Left cardiac atrium (tissue), 4 donors: ENCODE results near the gene QSER1. TPM values are rescaled to one million over a fixed set of nuclear protein-coding genes. Genes with fewer than 3 reads are reported as not detected.
A peak's percentile ranks its signal among the peaks of the same experiment; 100 is the strongest.
"Not testable (repeated sequence)": the region's sequence is repeated elsewhere in the genome, so short reads cannot be mapped to it uniquely, and the experiment has no call there.

Experiments
- ATAC-seq, 2 donors: fragments of 200-7000 bp; cut with Tn5 transposase; one replicate each; pipeline ENCODE4 v1.9.1; 2020; ENCODE audit warnings: mild to moderate bottlenecking in 2 of 2, moderate library complexity in 2 of 2
- DNase-seq: peaks from one replicate; pipeline ENCODE4 v3.0.0-alpha.2; 2020
- intact Hi-C, 2 donors: fragments of 100-400 bp; cut with DNase I; formaldehyde crosslinking; loops; one replicate each; pipeline versions ENCODE4 v1.14.1 to v1.15.1; 2022 to 2023
- long read RNA-seq: library from polyadenylated mRNA; unstranded; transcript quantifications from one replicate; pipeline ENCODE4 v2.0.0, GENCODE V29; 2021
- total RNA-seq, 2 donors: library from RNA; stranded (reverse); fragmentation: NEBNext Ultra II Directional; extraction: Animal tissue kit (Norgen Biotek cat#: 25700); gene quantifications; one replicate each; pipeline ENCODE4 v1.2.1, GENCODE V29; 2021
- donor health status: DM: no; HTN: yes; CAD: no.
- donor health status: DM: no; HTN: yes; CAD: no; lungs with severe emphysema.
- donor health status: DM: yes; HTN: yes; CAD: no.
- donor health status: Dilated cardiomyopathy.

Gene QSER1
- 10 to 100 TPM; 17.0 to 18.3 TPM for total RNA-seq
- long read RNA-seq, partial matches to known transcripts: 1 of 1 reads
- long read RNA-seq, other reads (novel, unspliced or antisense): 0 of 1 reads

DNA sequence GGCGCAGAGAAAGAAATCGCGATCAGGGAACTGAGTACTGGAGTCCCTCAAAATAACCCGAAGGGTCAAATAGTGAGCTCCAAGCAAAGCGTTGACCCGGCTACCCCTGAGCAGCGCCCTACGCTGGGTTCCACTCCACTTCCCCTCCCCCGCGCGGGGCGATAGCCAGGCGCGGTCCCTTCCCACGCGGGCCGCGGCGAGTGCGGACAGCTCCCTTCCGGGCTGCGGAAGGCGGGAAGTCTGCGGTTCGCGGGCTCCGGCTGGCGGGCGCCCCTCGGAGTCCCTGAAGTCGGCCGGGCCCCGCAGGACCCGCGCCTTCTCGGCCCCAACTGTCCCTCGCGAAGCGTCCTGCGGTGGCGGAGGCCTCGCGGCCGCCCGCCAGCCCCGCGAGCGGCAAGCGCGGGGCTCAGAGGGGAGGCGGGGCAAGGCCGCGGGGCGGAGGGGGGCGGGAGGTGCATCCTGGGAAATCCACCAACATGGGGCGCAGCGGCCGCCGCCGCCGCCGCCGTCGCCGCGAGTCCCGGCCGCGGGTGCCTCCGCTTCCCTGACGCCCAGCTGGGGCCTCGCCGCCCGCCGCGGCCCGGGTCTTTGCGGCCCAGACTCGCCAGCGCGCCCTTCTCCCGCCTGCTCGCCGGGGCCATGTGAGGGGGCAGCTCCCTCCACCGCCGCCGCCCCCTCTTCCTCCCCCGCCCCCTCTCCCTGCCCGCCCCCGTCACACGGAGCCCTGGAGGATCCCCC is at the start of gene QSER1:
QSER1 (plus strand) TSS at position 457 of the 738 bp plus-strand sequence. CDS start 315 bp downstream, outside the sequence.
- ATAC-seq (peak; percentile 89 to 90), DNase-seq (peak; percentile 78)
- intact Hi-C loops: no loop called here

DNA sequence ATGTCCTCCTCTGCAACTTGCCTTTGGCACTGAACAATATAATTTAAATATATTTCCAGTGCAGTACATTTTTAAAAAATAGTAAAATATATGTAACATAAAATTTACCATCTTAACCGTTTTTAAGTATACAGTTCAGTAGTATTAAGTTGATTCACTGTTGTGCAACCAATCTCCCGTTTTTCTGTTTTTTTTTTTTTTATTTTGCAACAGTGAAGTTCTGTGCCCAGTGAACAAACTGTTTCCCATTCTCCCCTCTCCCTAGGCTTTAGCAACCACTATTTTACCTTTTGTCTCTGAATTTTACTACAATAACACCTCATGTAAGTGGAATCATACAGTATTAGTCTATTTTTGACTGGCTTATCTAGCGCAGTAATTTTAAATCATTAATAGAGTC is 49.1 kb upstream of the QSER1 start:
- ATAC-seq (no peak), DNase-seq (no peak)
- intact Hi-C loops: no loop called here

DNA sequence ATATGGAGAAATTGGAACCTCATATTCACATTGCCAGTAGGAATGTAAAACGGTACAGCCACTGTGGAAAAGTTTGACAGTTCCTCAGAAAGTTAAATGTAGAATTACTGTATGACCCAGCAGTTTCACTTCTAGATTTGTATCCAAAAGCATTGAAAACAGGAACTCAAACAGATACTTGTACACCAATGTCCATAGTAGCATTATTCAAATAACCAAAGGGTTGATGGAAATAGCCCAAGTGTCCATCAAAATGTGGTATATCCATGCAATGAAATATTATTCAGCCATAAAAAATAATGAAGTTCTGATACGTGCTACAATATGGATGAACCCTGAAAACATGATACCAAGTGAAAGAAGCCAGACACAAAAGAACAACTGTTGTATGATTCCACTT is 45.1 kb upstream of the QSER1 start:
- ATAC-seq (no peak), DNase-seq (no peak)
- intact Hi-C loops: no loop called here

DNA sequence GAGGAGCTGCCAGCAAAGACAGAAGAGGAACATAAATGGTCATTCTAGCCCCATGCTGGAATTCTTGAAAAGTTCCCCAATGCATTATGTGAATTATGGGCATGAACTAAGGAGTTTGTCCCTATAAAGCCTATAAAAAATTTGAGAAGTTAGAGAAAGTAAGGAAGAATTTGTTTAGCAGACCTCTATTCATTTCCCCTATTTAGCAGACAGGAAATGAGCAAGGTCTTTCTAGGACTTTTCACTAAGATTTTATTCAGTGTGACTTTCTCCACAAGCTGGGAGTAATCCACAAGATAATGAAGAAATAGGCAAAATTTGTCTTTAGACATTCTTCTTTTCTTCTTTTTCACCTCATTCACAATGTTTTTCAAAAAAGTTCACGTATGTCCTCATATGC is 42.9 kb upstream of the QSER1 start:
- ATAC-seq (no peak), DNase-seq (no peak)
- intact Hi-C loops: no loop called here

DNA sequence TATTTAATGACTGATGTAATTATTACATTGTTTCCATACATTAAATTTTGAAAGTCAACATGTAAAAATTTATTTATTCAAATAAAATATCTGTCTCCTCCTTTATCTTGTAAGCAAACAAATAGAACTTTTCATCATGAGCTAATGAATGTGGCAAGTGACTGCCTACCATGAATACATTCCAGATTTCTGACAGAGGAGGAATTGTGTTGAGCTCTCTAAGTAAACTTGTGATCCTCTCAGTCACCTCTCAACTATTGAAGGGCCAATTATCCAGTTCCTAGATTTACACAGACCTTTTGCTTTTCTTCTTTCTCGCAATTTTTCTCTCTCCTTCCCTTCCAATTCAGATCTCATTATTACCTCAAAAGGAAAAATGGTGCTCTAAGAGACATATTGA is 41.4 kb upstream of the QSER1 start:
- intact Hi-C loops: no loop called here
- no peak for DNase-seq
- ATAC-seq: no peak

DNA sequence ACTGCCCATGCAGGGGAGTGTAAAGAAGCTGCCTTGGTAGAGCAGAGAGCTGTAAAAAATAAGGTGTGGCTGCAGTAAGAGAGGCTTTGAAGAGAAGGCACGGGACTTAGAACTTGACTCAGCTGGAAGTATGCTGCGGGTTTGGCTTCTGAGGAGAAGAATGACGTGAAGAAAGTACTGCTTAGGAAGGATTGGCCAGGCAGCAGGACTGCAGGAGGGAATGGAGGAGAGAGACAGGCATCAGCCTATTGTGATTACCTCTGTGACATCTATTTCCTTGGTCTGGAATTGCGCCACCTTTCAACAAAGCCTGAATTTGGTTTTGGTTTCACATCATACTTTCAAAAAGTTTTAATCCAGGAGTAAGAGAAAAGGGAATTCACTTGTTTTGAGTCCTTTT is 40.4 kb upstream of the QSER1 start:
- intact Hi-C loops: no loop called here
- ATAC-seq: no peak
- no peak for DNase-seq

DNA sequence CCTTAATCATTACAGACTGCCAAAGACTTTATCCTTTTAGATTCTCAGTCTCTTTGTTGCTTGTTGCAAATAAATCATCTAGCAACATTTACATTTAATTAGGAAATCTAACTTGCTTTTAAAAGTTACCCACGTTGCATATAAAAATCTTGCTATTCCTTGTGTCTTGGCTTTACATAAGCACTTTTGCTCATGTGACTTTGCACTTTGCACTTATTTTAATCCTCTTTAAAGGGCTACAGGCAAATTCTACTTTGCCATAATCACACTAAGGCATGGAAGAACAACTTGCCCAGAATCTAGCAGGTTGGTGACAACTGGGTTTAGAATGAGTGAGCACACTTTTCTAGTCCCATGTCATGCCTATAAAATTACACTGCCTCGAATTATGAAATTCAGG is 37.0 kb upstream of the QSER1 start:
- intact Hi-C loops: no loop called here
- DNase-seq: no peak
- ATAC-seq: no peak

DNA sequence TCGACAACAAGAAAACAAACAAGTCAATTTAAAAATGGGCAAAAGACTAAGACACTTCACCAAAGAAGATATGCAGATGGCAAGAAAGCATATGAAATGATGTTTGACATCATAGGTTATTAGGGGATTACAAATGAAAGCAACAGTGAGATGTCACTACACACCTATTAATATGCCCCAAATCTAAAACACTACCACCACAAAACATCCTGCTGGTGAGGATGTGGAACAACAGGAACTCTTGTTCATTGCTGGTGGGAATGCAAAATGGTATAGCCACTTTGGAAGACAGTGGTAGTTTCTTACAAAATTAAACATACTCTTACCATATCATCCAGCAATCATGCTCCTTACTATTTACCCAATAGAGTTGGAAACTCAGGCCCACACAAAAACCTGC is 33.9 kb upstream of the QSER1 start:
- no peak for ATAC-seq
- intact Hi-C loops: no loop called here
- no peak for DNase-seq

DNA sequence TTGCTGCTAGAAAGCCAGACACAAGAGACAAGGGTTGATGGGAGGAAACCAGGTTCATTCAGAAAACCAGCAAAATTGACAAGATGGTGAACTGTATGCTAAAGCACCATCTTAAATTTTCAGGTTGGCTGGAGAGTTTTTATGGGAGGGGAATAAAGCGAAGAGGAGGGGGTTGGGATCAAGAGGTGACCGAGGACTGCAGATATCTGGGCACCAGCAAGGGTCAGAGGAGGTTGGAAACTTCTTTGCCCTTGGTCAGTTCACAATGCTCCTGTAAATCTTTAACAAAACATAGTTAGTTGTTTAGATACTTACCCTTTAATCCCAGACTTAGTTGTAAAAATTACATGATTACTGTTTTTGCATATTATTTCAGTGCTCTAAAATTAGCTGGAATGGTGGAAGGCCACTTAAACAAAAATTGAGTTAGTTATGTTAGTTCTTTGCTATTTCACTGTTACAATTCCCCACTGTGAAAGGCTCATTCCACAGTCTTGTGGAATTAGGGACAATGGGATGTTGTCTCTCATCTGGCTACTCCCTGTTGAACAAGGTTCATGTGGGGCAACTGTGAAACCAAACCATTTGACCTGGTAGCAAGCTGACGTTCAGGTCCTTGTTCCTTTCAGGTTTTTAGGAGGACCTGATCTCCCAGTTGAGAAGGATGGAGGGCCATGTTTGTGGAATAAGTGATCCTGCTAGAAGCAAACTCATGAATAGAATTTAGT is 30.6 kb upstream of the QSER1 start:
- ATAC-seq (no peak), DNase-seq (no peak)
- intact Hi-C loops: no loop called here

DNA sequence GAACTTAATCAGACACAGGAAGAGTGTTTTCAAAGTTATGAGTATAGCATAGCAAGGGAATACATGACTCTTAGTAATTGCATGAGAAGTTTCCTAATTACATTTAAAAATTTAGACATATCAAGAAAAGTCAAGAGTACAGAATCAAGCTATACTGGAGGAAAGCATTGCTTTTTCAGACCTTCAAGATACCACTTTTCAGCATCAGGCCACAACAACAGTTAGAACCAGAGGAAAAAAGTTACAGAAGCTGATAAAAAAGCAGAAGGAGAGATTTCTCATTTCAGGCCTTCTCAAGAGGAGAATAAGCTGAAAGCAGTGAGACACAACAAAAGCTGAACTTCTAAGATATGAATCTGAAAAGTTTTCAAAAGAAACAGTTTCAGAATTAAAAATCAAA is 28.1 kb upstream of the QSER1 start:
- ATAC-seq (no peak), DNase-seq (no peak)
- intact Hi-C loops: no loop called here

DNA sequence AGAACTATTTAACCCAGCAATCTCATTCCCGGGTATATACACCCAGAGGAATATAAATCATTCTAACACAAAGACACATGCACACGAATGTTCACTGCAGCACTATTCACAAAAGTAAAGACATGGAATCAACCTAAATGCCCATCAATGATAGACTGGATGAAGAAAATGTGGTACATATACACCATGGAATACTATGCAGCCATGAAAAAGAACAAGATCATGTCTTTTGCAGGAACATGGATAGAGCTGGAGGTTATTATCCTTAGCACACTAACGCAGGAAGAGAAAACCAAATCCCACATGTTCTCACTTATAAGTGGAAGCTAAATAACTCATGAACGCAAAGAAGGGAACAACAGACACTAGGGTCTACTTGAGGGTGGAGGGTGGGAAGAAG is 23.9 kb upstream of the QSER1 start:
- ATAC-seq, DNase-seq, intact Hi-C loops: not testable (repeated sequence)

DNA sequence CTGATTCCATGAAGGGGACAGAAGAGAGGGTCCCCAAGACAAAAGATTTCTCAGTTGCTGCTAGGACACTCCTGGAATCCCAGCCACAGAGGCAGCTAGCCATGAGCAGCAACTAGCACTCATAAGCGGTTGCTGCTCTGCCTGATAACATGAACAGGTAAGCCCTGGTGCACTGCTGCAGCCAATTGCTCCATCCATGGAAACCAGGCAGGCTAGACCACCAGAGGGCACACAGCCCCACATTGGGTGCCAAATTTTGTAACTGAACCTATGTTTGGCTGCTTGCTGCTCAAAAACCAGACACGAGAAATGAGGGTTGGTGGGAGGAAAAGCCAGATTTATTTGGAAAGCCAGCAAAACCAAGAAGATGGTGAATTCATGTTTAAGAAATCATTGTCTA is 21.9 kb upstream of the QSER1 start:
- no peak for ATAC-seq
- DNase-seq: no peak
- intact Hi-C loops: no loop called here

DNA sequence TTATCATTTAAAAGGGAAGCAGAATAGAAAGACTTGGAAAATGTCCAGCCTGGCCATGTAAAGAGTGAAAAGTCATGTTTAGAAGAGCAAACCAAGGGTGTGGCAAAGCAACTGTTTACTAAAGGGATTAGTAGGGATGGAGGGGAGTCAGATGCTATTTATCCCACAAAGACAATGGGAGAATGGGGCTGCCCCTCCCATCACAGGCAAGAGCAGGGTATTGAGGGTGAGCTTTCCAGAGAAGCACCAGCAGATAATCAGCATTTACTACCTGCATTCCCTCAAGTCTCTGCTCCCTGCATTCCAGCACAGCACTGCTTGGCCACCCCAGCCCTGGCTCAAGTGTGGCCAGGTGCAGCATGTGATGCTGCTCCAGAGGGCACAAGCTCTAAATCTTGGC is 18.5 kb upstream of the QSER1 start:
- DNase-seq (no peak), ATAC-seq (no peak)
- intact Hi-C loops: no loop called here

DNA sequence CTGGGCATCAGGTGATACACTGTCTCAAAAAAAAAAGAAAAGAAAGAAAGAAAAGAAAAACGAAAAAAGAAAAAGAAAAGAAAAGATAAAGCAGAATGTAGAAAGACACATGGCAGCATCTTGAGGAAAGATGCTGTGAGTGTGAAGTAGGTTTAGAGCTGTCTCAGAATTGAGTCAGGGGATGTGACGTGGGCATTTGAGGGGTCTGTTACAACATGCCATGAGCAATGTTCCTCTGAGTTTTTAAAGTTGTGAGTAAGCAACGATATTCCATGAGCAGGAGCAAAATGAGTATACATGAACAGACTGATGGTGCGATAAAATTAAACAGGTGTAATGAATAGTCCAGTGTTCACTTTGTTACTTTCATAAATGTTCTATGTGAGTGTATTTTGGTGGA is 11.3 kb upstream of the QSER1 start:
- ATAC-seq (no peak), DNase-seq (no peak)
- intact Hi-C loops: no loop called here

DNA sequence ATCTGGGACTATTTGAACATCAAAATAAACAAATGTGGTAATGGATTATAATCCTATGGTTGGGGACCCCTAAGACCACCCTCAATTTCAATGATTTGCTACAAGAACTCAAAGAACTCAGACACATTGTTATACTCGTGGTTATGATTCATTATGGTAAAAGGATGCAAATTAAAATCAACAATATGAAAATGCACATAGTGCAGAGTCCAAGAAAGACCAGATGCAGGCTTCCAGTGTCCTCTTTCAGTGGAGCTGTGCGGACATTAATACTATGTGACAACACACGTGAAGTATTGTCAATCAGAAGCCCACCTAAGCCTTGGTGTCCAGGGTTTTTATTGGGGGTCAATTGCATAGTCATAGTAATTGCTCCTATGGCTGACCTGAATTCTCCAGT is 9.2 kb upstream of the QSER1 start:
- intact Hi-C loops: no loop called here
- no peak for DNase-seq
- ATAC-seq: no peak

DNA sequence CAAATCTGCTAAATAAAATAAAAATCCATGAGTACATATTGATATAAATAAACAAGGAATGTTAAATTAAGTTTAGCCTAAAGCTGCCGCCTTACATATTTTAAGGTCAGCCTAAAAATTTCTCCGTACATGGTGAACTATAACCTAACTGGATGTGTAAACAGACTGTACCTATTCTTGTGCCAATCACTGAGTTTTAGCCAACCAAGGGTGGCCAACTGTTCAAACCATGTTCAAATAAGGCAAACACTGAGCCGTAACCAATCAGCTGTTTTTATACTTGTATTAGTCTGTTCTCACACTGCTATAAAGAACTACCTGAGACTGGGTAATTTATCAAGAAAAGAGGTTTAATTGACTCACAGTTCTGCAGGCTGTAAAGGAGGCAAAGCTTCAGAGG is 8.6 kb upstream of the QSER1 start:
- no peak for ATAC-seq
- intact Hi-C loops: no loop called here

DNA sequence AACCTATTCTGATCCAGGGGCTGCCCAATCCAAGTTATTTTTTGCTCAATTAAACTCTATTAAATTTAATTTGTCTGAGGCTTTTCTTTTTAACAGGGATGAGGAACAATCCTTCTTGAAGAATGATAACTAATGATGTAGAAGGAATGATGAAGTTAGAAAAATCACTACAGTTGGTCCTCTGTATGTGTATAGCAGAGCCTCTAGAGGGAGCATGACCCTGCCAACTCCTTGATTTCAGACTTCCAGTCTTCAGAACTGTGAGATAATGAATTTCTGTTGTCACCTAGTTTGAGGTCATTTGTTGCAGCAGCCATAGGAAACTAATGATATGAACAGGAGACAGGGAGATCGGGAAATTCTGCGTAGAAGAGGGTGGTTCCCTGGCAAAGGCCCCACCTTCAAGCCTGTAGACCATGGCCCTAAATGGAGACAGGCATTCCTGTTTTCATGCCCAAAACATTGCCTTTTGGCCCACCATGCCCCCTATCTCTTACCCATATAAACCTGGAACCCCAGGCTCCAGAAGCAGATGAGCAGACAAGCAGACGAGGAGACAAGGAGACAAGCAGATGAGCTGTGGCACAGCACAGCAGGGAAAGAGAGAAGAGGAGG is 7.7 kb upstream of the QSER1 start:
- DNase-seq: no peak
- ATAC-seq: no peak
- intact Hi-C loops: no loop called here

More for the DNA sequence above, 8.6 kb upstream of the QSER1 start:
- no peak for DNase-seq

DNA sequence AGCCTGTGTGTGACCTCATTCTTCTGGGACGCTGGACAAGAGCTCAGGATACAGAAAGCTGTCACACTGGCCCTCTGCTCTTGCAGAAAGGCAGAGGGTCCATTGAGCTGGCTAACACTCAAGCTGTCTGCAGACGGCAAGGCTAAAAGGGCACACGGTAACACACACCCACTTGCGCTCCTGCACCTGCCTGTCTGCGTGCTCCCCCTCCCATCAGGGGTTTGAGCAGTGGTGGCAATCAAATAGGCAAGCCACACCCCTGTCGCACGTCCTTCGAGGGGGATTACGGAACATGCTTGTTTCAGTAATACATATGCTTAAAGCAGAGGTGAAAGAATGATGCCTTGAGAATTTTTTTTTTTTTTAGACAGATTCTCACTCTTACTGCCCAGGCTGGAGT is 7.1 kb upstream of the QSER1 start:
- ATAC-seq: no peak
- DNase-seq: no peak
- intact Hi-C loops: no loop called here

DNA sequence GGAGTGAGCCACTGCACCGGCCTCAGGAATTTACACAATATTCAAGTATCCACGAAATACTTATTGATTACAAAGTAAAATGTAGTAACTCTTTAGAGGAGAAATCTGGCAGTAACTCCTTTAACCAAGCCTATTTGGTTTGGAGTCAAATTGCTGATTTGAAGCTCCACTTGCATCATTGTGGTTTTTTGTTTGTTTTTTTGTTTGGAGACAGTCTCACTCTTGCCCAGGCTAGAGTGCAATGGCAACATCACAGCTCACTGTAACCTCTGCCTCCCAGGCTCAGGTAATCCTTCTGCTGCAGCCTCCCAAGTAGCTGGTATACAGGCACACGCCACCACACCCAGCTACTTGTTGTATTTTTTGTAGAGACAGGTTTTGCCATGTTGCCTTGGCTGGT is 6.4 kb upstream of the QSER1 start:
- intact Hi-C loops: no loop called here
- ATAC-seq (no peak), DNase-seq (no peak)

DNA sequence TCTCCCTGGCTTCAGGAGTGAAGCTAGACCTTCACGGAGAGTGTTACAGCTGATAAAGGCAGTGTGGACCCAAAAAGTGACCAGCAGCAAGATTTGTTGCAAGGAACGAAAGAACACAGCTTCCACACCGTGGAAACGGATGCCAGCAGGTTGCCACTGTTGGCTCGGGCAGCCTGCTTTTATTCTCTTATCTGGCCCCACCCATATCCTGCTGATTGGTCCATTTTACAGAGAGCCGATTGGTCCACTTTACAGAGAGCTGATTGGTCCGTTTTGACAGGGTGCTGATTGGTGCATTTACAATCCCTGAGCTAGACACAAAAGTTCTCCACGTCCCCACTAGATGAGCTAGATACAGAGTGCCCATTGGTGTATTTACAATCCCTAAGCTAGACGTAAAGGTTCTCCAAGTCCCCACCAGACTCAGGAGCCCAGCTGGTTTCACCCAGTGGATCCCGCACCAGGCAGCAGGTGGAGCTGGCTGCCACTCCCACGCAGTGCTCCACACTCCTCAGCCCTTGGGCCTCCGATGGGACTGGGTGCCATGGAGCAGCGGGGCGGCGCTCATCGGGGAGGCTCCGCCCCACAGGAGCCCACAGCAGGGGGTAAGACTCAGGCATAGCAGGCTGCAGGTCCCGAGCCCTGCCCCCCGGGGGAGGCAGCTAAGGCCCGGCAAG is 4.8 kb upstream of the QSER1 start:
- DNase-seq, intact Hi-C loops, ATAC-seq: not testable (repeated sequence)
